Suprapubic skin (tissue), 3 donors: ENCODE measurements around the gene TAS2R40.

Experiments used
- POLR2A ChIP-seq, 2 donors: fragments of 450-650 bp; IDR thresholded peaks; one replicate each; pipeline ENCODE4 v1.6.1; 2017; ENCODE audit warnings: antibody characterized with exemption in 2 of 2, mild to moderate bottlenecking in 2 of 2, moderate library complexity in 2 of 2
- TF ChIP-seq, protein P1 (sequence below), 2 donors: fragments of 200-600 bp in 1 of 2; fragments of 450-650 bp in 1 of 2; sonication (generic) in 1 of 2; IDR thresholded peaks; one replicate each; pipeline ENCODE4 v1.5.1; 2016 to 2019; ENCODE audit warnings: antibody characterized with exemption in 2 of 2, mild to moderate bottlenecking in 1 of 2, moderate library complexity in 1 of 2

DNA sequence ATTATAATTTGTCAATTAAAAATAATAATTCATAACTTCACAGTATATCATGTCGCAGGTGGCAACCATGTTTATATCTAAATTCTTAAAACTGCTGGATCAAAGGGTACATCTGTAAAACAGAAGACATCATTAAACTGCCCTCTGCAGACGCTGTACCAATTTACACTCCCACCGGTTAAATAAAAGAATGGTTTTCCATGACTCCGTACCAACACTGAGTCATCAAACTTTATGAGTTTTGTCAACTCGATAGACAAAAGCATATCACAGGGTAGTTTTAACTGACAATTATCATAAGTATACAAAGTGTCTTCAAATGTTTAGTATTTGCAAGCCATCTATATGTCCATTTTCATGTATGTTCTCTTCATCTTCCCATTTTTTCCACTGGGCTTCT lies 35.7 kb downstream of the TAS2R40 start:
- TF ChIP-seq POLR2A (IDR thresholded peaks at IDR 0.05), result no peak
- TF ChIP-seq, protein P1, sequence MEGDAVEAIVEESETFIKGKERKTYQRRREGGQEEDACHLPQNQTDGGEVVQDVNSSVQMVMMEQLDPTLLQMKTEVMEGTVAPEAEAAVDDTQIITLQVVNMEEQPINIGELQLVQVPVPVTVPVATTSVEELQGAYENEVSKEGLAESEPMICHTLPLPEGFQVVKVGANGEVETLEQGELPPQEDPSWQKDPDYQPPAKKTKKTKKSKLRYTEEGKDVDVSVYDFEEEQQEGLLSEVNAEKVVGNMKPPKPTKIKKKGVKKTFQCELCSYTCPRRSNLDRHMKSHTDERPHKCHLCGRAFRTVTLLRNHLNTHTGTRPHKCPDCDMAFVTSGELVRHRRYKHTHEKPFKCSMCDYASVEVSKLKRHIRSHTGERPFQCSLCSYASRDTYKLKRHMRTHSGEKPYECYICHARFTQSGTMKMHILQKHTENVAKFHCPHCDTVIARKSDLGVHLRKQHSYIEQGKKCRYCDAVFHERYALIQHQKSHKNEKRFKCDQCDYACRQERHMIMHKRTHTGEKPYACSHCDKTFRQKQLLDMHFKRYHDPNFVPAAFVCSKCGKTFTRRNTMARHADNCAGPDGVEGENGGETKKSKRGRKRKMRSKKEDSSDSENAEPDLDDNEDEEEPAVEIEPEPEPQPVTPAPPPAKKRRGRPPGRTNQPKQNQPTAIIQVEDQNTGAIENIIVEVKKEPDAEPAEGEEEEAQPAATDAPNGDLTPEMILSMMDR (IDR thresholded peaks at IDR 0.05), result no peak
